COLO668 (cell line): ENCODE data around the gene VSTM4.

Experiments used
- DNase-seq: peaks from one replicate; lab custom pipeline; 2025; ENCODE audit not compliant: unreplicated experiment; lab: John Stamatoyannopoulos, UW

VSTM4 gene

GRCh38 chr10:49143249-49143648 is 27.9 kb upstream of the VSTM4 start:
- no peak for DNase-seq

- no peak for DNase-seq
Measured at GRCh38 chr10:49141541-49142332, 26.4 kb upstream of the VSTM4 start.

GRCh38 chr10:49140304-49141177 is 25.2 kb upstream of the VSTM4 start:
- DNase-seq: no peak

GRCh38 chr10:49139846-49140195 is 24.5 kb upstream of the VSTM4 start:
- no peak for DNase-seq

GRCh38 chr10:49139028-49139845 is 23.9 kb upstream of the VSTM4 start:
- DNase-seq: no peak

- no peak for DNase-seq
Measured at GRCh38 chr10:49138361-49138891, 23.1 kb upstream of the VSTM4 start.

GRCh38 chr10:49136525-49136924 is 21.2 kb upstream of the VSTM4 start:
- DNase-seq: no peak

GRCh38 chr10:49135575-49136313 is 20.4 kb upstream of the VSTM4 start:
- no peak for DNase-seq

- DNase-seq: no peak
Measured at GRCh38 chr10:49134327-49134726, 19.0 kb upstream of the VSTM4 start.

GRCh38 chr10:49133706-49134248 is 18.5 kb upstream of the VSTM4 start, which contains the start of gene FAM170B:
Gene FAM170B, minus strand, starts transcription at chr10:49134021. Its CDS starts 103 bp downstream, at chr10:49133918.
- DNase-seq: no peak

GRCh38 chr10:49132362-49132737 is 17.0 kb upstream of the VSTM4 start:
- no peak for DNase-seq

GRCh38 chr10:49131507-49132361 is 16.4 kb upstream of the VSTM4 start:
- DNase-seq: no peak

- no peak for DNase-seq
Measured at GRCh38 chr10:49129376-49129775, 14.1 kb upstream of the VSTM4 start.

- no peak for DNase-seq
Measured at GRCh38 chr10:49128854-49129253, 13.5 kb upstream of the VSTM4 start.

GRCh38 chr10:49123981-49124950 is 8.9 kb upstream of the VSTM4 start:
- DNase-seq: no peak

- no peak for DNase-seq
Measured at GRCh38 chr10:49120911-49121310, 5.6 kb upstream of the VSTM4 start.

GRCh38 chr10:49119746-49120145 is 4.4 kb upstream of the VSTM4 start:
- no peak for DNase-seq
